NCI-H1436 (cell line): ENCODE measurements around the gene SLC44A5.
"Not testable (repeated sequence)": the region's sequence is repeated elsewhere in the genome, so short reads cannot be mapped to it uniquely, and the experiment has no call there.

Experiments used
- DNase-seq: peaks from one replicate; lab custom pipeline; 2025; lab: John Stamatoyannopoulos, UW

Gene SLC44A5

GRCh38 chr1:75611014-75611413 lies at the start of gene SLC44A5:
Gene SLC44A5 (minus strand): TSS chr1:75611114. CDS start chr1:75541447, 69,667 bp downstream.
- DNase-seq = no peak

- DNase-seq = no peak
Observed at GRCh38 chr1:75655931-75656330, 45.0 kb upstream of the SLC44A5 start.

GRCh38 chr1:75647183-75647582 lies 36.3 kb upstream of the SLC44A5 start:
- DNase-seq = not testable (repeated sequence)

GRCh38 chr1:75645153-75645552 lies 34.2 kb upstream of the SLC44A5 start:
- DNase-seq = not testable (repeated sequence)

- DNase-seq = no peak
Observed at GRCh38 chr1:75643460-75643859, 32.5 kb upstream of the SLC44A5 start.

GRCh38 chr1:75641325-75641724 lies 30.4 kb upstream of the SLC44A5 start:
- DNase-seq = no peak

- DNase-seq = no peak
Observed at GRCh38 chr1:75640137-75640536, 29.2 kb upstream of the SLC44A5 start.

GRCh38 chr1:75632350-75632949 lies 21.5 kb upstream of the SLC44A5 start:
- peak; percentile 22 for DNase-seq

- no peak for DNase-seq
Observed at GRCh38 chr1:75630998-75631397, 20.1 kb upstream of the SLC44A5 start.

GRCh38 chr1:75630004-75630594 lies 19.2 kb upstream of the SLC44A5 start:
- DNase-seq = no peak

- no peak for DNase-seq
Observed at GRCh38 chr1:75625795-75626194, 14.9 kb upstream of the SLC44A5 start.

GRCh38 chr1:75618382-75618781 lies 7.5 kb upstream of the SLC44A5 start:
- no peak for DNase-seq

GRCh38 chr1:75616436-75617433 lies 5.8 kb upstream of the SLC44A5 start:
- no peak for DNase-seq

GRCh38 chr1:75615613-75616435 lies 4.9 kb upstream of the SLC44A5 start:
- DNase-seq = peak; percentile 9

- no peak for DNase-seq
Observed at GRCh38 chr1:75614399-75614756, 3.5 kb upstream of the SLC44A5 start.

GRCh38 chr1:75613916-75614315 lies 3.0 kb upstream of the SLC44A5 start:
- DNase-seq = no peak

GRCh38 chr1:75612976-75613375 lies 2.1 kb upstream of the SLC44A5 start:
- no peak for DNase-seq

GRCh38 chr1:75602486-75602885 lies 8.4 kb downstream of the SLC44A5 start:
- DNase-seq = no peak

GRCh38 chr1:75600781-75601180 lies 10.1 kb downstream of the SLC44A5 start:
- DNase-seq = no peak

- DNase-seq = no peak
Observed at GRCh38 chr1:75594327-75594726, 16.6 kb downstream of the SLC44A5 start.

- not testable (repeated sequence) for DNase-seq
Observed at GRCh38 chr1:75593457-75593856, 17.5 kb downstream of the SLC44A5 start.

GRCh38 chr1:75589637-75590036 lies 21.3 kb downstream of the SLC44A5 start:
- no peak for DNase-seq
